ENCODE data around the gene ERAP2.

Gene ERAP2

GRCh38 chr5:96933764-96934707 lies 57.7 kb downstream of the ERAP2 start:
- DNase-seq = no peak

GRCh38 chr5:96934708-96935558 lies 58.6 kb downstream of the ERAP2 start:
- peak; percentile 90 to 97 for DNase-seq

GRCh38 chr5:96935559-96936430 lies 59.5 kb downstream of the ERAP2 start, which contains the start of gene LNPEP:
LNPEP (plus strand) TSS chr5:96936080; CDS start chr5:96936156, 76 bp downstream.
- peak; percentile 98 for DNase-seq

- peak; percentile 12 to 60 for DNase-seq
These were observed 60.4 kb downstream of the ERAP2 start for GRCh38 chr5:96936431-96937320.

GRCh38 chr5:96940586-96940985 lies 64.3 kb downstream of the ERAP2 start:
- DNase-seq = no peak

- no peak for DNase-seq
These were observed 64.8 kb downstream of the ERAP2 start for GRCh38 chr5:96941140-96941539.

- DNase-seq = no peak
These were observed 65.8 kb downstream of the ERAP2 start for GRCh38 chr5:96942078-96942477.

GRCh38 chr5:96942911-96943310 lies 66.6 kb downstream of the ERAP2 start:
- no peak for DNase-seq

- no peak for DNase-seq
These were observed 67.5 kb downstream of the ERAP2 start for GRCh38 chr5:96943799-96944198.

- no peak for DNase-seq
These were observed 69.0 kb downstream of the ERAP2 start for GRCh38 chr5:96945144-96945897.

GRCh38 chr5:96946381-96946780 lies 70.1 kb downstream of the ERAP2 start:
- DNase-seq = no peak

GRCh38 chr5:96952118-96952750 lies 75.9 kb downstream of the ERAP2 start:
- DNase-seq = no peak

- no peak for DNase-seq
These were observed 76.9 kb downstream of the ERAP2 start for GRCh38 chr5:96952974-96953730.

GRCh38 chr5:96957254-96958049 lies 81.2 kb downstream of the ERAP2 start:
- DNase-seq = no peak

- no peak for DNase-seq
These were observed 82.7 kb downstream of the ERAP2 start for GRCh38 chr5:96958977-96959376.

GRCh38 chr5:96961053-96961452 lies 84.8 kb downstream of the ERAP2 start:
- no peak for DNase-seq

- DNase-seq = no peak
These were observed 86.3 kb downstream of the ERAP2 start for GRCh38 chr5:96962540-96962991.

- peak in 1 of 2 experiments; percentile 14 for DNase-seq
These were observed 87.0 kb downstream of the ERAP2 start for GRCh38 chr5:96963267-96963666.

All from SW 1271 (cell line).